GM12878 (cell line): ENCODE data around the gene C1QTNF12. TPM values are rescaled to one million over a fixed set of nuclear protein-coding genes. Genes with fewer than 3 reads are reported as not detected.

Experiments used
- HDGF ChIP-seq: fragments of 450-650 bp; IDR thresholded peaks from 2 replicates; pipeline ENCODE4 v1.6.1; 2016; ENCODE audit warnings: antibody characterized with exemption
- NR2F1 ChIP-seq: fragments of 450-650 bp; conservative IDR thresholded peaks from 2 replicates; pipeline ENCODE4 v1.6.1; 2017; ENCODE audit warnings: mild to moderate bottlenecking
- RAD21 ChIP-seq: IDR thresholded peaks from 2 replicates; pipeline ENCODE4 v1.6.1; 2011; ENCODE audit warnings: mild to moderate bottlenecking, low read depth, low read length, moderate library complexity; ENCODE audit not compliant: insufficient read depth
- SPI1 ChIP-seq: IDR thresholded peaks from 2 replicates; pipeline ENCODE4 v1.6.1; 2011; ENCODE audit warnings: low read depth, mild to moderate bottlenecking, low read length, moderate library complexity, borderline replicate concordance; ENCODE audit not compliant: insufficient read depth
- TARDBP ChIP-seq: IDR thresholded peaks from 2 replicates; pipeline ENCODE4 v1.6.1; 2016; ENCODE audit warnings: borderline replicate concordance
- ZZZ3 ChIP-seq: IDR thresholded peaks from 2 replicates; pipeline ENCODE4 v1.6.1; 2011; ENCODE audit warnings: low read depth; ENCODE audit not compliant: control insufficient read depth, insufficient read length
- polyA plus RNA-seq, 11 experiments: library from polyadenylated mRNA; depleted of rRNA in 4 of 11; unstranded in 6 of 11; stranded (reverse) in 5 of 11; fragments of >200 nt; fragmentation: Nextera tagmentation in 4 of 11; fragmentation: Illumina TruSeq in 1 of 11; extraction: Ambion mirVana in 4 of 11; extraction: Trizol in 1 of 11; gene quantifications; 1 replicate in 1 of 11; 2 replicates in 10 of 11; pipeline versions ENCODE4 v1.2.1 to v1.2.3, GENCODE V29; 2011 to 2016; ENCODE audit warnings: inconsistent platforms in 2 of 11, missing spikeins in 2 of 11, low read depth in 1 of 11
- total RNA-seq, 4 experiments: library from RNA; depleted of rRNA in 3 of 4; stranded (reverse); fragments of >200 nt in 3 of 4; fragmentation: Illumina TruSeq in 1 of 4; extraction: Trizol in 1 of 4; gene quantifications; 2 replicates each; pipeline versions ENCODE4 v1.2.1 to v1.2.3, GENCODE V29; 2013 to 2021
- TF ChIP-seq, protein P1 (sequence below): IDR thresholded peaks from 2 replicates; pipeline ENCODE4 v1.6.1; 2012; ENCODE audit warnings: mild to moderate bottlenecking, low read depth, low read length
- TF ChIP-seq, protein P2 (sequence below): IDR thresholded peaks from 2 replicates; pipeline ENCODE4 v1.6.1; 2011; ENCODE audit warnings: low read depth, low read length, improper control_type of control experiment, borderline replicate concordance

The C1QTNF12 gene
- total and polyA plus RNA-seq, 10 of the 15 experiments (the other 5 are each of a cell fraction or from before 2014, with no cell fraction given): 0.17 to 1.0 (median 0.31) TPM; not detected in 5

DNA sequence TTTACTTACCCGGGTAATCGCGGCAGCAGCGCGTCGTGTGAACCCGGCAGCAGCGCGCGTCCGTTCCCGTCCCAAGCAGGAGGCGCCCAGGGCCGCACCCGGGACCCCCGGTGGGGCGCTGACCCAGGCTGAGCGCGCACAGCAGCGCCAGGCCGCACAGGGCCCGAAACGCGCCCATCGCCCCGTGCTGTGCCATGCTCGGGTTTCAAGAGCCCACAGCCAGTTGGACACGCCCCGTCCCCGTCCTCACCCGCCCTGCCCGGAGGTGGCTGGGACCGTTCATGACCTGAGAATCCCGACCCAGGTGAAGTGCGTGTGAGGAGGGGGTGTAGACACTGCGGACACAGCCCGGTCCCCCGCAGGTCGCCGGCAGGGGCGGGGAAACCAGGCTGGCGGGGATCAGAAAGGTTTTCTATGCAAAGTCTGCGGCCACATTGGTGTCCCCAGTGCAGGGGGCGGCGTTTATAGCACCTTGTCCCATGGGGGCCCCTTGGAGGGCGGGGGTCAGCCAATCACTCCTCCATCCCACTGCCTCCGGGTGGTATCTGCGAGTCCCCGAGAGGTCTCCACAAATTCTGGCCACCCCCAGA is 40.1 kb downstream of the C1QTNF12 start, which contains the start of gene TNFRSF18 (continued):
- TF ChIP-seq, protein P1, sequence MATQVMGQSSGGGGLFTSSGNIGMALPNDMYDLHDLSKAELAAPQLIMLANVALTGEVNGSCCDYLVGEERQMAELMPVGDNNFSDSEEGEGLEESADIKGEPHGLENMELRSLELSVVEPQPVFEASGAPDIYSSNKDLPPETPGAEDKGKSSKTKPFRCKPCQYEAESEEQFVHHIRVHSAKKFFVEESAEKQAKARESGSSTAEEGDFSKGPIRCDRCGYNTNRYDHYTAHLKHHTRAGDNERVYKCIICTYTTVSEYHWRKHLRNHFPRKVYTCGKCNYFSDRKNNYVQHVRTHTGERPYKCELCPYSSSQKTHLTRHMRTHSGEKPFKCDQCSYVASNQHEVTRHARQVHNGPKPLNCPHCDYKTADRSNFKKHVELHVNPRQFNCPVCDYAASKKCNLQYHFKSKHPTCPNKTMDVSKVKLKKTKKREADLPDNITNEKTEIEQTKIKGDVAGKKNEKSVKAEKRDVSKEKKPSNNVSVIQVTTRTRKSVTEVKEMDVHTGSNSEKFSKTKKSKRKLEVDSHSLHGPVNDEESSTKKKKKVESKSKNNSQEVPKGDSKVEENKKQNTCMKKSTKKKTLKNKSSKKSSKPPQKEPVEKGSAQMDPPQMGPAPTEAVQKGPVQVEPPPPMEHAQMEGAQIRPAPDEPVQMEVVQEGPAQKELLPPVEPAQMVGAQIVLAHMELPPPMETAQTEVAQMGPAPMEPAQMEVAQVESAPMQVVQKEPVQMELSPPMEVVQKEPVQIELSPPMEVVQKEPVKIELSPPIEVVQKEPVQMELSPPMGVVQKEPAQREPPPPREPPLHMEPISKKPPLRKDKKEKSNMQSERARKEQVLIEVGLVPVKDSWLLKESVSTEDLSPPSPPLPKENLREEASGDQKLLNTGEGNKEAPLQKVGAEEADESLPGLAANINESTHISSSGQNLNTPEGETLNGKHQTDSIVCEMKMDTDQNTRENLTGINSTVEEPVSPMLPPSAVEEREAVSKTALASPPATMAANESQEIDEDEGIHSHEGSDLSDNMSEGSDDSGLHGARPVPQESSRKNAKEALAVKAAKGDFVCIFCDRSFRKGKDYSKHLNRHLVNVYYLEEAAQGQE: no peak
- no peak for TF ChIP-seq ZZZ3
- TF ChIP-seq SPI1: no peak
- TF ChIP-seq, protein P2, sequence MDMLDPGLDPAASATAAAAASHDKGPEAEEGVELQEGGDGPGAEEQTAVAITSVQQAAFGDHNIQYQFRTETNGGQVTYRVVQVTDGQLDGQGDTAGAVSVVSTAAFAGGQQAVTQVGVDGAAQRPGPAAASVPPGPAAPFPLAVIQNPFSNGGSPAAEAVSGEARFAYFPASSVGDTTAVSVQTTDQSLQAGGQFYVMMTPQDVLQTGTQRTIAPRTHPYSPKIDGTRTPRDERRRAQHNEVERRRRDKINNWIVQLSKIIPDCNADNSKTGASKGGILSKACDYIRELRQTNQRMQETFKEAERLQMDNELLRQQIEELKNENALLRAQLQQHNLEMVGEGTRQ: no peak
- TF ChIP-seq TARDBP: no peak
- no peak for TF ChIP-seq RAD21
- TF ChIP-seq NR2F1: peak; percentile 78
- no peak for TF ChIP-seq HDGF
